ENCODE data around the gene LOC128125822.

The LOC128125822 gene

DNA sequence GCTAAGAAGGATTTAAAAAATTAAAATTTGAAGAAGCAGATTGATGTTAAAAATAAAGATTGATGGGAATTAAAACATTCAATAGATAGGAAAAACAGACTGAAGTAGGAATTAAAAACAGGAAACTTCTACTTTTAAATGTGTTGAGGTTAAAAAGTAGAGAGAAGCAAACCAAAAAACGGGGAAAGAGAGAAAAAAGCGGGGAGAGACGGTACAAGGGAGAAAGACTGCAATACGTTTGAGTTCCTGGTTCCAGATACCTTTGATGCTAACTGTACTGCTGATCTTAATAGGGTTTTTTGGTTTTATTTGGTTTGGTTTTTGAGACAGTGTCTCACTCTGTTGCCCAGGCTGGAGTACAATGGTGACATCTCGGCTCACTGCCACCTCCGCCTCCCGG is 27.0 kb downstream of the LOC128125822 start:
- TF ChIP-seq, protein P1, sequence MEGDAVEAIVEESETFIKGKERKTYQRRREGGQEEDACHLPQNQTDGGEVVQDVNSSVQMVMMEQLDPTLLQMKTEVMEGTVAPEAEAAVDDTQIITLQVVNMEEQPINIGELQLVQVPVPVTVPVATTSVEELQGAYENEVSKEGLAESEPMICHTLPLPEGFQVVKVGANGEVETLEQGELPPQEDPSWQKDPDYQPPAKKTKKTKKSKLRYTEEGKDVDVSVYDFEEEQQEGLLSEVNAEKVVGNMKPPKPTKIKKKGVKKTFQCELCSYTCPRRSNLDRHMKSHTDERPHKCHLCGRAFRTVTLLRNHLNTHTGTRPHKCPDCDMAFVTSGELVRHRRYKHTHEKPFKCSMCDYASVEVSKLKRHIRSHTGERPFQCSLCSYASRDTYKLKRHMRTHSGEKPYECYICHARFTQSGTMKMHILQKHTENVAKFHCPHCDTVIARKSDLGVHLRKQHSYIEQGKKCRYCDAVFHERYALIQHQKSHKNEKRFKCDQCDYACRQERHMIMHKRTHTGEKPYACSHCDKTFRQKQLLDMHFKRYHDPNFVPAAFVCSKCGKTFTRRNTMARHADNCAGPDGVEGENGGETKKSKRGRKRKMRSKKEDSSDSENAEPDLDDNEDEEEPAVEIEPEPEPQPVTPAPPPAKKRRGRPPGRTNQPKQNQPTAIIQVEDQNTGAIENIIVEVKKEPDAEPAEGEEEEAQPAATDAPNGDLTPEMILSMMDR (conservative IDR thresholded peaks at IDR 0.05; ENCODE audit: low read depth, low read length): no peak
- TF ChIP-seq EZH2 (IDR thresholded peaks at IDR 0.05; ENCODE audit: low read length, unreplicated experiment): no peak
- Histone ChIP-seq H3K9ac (ENCODE audit: low read length) (no peak overlapping the region), H3K27ac (ENCODE audit: low read length) (no peak overlapping the region), H3K36me3 (ENCODE audit: low read depth, low read length) (no peaks in the 10 kb centered on the region), H3K9me3 (ENCODE audit: low read length) (no peaks in the 10 kb centered on the region), H3K27me3 (ENCODE audit: low read length) (no peaks in the 10 kb centered on the region), H3F3A (ENCODE audit: low read length, unreplicated experiment) (no peaks in the 10 kb centered on the region), H4K20me1 (ENCODE audit: low read length) (no peaks in the 10 kb centered on the region), H2AFZ (ENCODE audit: low read length) (peak overlapping the region; percentile 100), H3K9me2 (replicated peaks; ENCODE audit: low read length) (no peaks in the 10 kb centered on the region), H3K4me1 (ENCODE audit: insufficient read depth, low read length) (peaks cover 6% of the 10 kb centered on the region; the same call in 1 of the 2 replicates), H3K79me2 (ENCODE audit: low read length) (no peaks in the 10 kb centered on the region), H3K4me3 (ENCODE audit: low read length) (no peak overlapping the region; the same call in 1 of the 2 replicates), H3K4me2 (ENCODE audit: low read length) (peak overlapping the region; percentile 94)
- CTCF ChIA-PET: interaction anchor here (0.5 to 2.1 kb wide), 5 partner anchors 165 to 252 kb away, joined by 3 to 23 read pairs (median 11); no protein-coding TSS in a partner anchor
- no TSS peak for BruUV-seq (replicated peaks)
- POLR2A ChIA-PET (ENCODE audit: unreplicated experiment): no interaction called here
- ATAC-seq (no peak), DNase-seq (no peak)
- intact Hi-C loops (cut with micrococcal nuclease): loop anchor here (2.0 kb wide), 2 partner anchors 166 to 204 kb away; no protein-coding TSS in a partner anchor

DNA sequence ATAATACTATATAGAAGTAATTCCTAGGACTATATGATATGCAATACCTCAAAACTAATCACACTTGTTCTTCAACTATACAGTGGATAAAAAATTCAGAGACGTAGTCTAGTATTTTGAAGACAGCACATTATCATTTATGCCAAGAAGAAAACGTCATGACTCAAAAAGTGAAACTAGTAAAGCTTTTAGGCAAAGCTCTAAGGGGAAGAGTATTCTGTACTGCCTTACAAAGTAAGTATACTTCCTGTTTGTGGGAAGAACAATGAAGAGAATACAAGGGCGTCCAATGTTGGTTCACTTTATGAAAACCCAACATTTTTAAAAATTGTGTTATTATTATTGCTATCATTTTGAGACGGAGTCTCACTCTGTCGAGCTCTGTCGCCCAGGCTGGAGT is 27.9 kb downstream of the LOC128125822 start:
- no peak overlapping the region for H3K4me3 ChIP-seq (ENCODE audit: low read length)
- H3K79me2 ChIP-seq (ENCODE audit: low read length): no peaks in the 10 kb centered on the region
- intact Hi-C loops (cut with micrococcal nuclease): no loop called here
- H4K20me1 ChIP-seq (ENCODE audit: low read length): no peaks in the 10 kb centered on the region
- H3K4me1 ChIP-seq (ENCODE audit: insufficient read depth, low read length): peaks cover 6% of the 10 kb centered on the region; the same call in 1 of the 2 replicates
- DNase-seq: no peak
- no TSS peak for BruUV-seq (replicated peaks)
- ChIA-PET CTCF (interaction anchor here (0.6 kb wide), 1 partner anchor 198 kb away, joined by 4 read pairs; no protein-coding TSS in a partner anchor), POLR2A (ENCODE audit: unreplicated experiment) (no interaction called here)
- H3K9ac ChIP-seq (ENCODE audit: low read length): no peak overlapping the region
- H3K36me3 ChIP-seq (ENCODE audit: low read depth, low read length): no peaks in the 10 kb centered on the region
- H3K9me2 ChIP-seq (replicated peaks; ENCODE audit: low read length): no peaks in the 10 kb centered on the region
- no peak for ATAC-seq
- no peak overlapping the region for H3K4me2 ChIP-seq (ENCODE audit: low read length)
- no peaks in the 10 kb centered on the region for H3F3A ChIP-seq (ENCODE audit: low read length, unreplicated experiment)
- TF ChIP-seq EZH2 (IDR thresholded peaks at IDR 0.05; ENCODE audit: low read length, unreplicated experiment) (no peak), EZH2phosphoT487 (IDR thresholded peaks at IDR 0.05; ENCODE audit: borderline replicate concordance, low read length) (no peak)
- TF ChIP-seq, protein P1 (conservative IDR thresholded peaks at IDR 0.05; ENCODE audit: low read depth, low read length): no peak
- H3K9me3 ChIP-seq (ENCODE audit: low read length): no peaks in the 10 kb centered on the region
- no peak overlapping the region for H2AFZ ChIP-seq (ENCODE audit: low read length)
- H3K27ac ChIP-seq (ENCODE audit: low read length): no peak overlapping the region
- no peaks in the 10 kb centered on the region for H3K27me3 ChIP-seq (ENCODE audit: low read length)

DNA sequence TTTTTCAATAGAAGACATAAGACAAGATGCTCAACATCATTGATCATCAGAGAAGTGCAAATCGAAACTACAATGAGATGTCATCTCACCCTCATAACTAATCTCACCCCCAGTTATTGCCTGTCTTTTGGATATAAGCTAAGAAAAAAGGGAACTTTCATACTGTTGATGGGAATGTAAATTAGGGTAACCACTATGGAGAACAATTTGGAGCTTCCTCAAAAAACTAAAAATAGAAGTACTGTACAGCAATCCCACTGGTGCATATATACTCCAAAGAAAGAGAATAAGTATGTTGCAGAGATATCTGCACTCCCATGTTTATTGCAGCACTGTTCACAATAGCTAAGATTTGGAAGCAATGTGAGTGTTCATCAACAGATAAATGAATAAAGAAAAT is 37.0 kb downstream of the LOC128125822 start:
- DNase-seq (no peak), ATAC-seq (no peak)
- Histone ChIP-seq H3K27me3 (ENCODE audit: low read length) (no peaks in the 10 kb centered on the region), H3K36me3 (ENCODE audit: low read depth, low read length) (no peaks in the 10 kb centered on the region), H3K4me1 (ENCODE audit: insufficient read depth, low read length) (no peaks in the 10 kb centered on the region), H3K4me3 (ENCODE audit: low read length) (no peak overlapping the region), H3K9ac (ENCODE audit: low read length) (no peak overlapping the region), H3K79me2 (ENCODE audit: low read length) (no peaks in the 10 kb centered on the region), H3K9me3 (ENCODE audit: low read length) (no peaks in the 10 kb centered on the region), H4K20me1 (ENCODE audit: low read length) (no peaks in the 10 kb centered on the region), H2AFZ (ENCODE audit: low read length) (no peak overlapping the region), H3F3A (ENCODE audit: low read length, unreplicated experiment) (no peaks in the 10 kb centered on the region), H3K9me2 (replicated peaks; ENCODE audit: low read length) (no peaks in the 10 kb centered on the region), H3K4me2 (ENCODE audit: low read length) (no peak overlapping the region), H3K27ac (ENCODE audit: low read length) (no peak overlapping the region)
- BruUV-seq (replicated peaks): no TSS peak
- ChIA-PET POLR2A (ENCODE audit: unreplicated experiment) (no interaction called here), CTCF (no interaction called here)
- intact Hi-C loops (cut with micrococcal nuclease): no loop called here
- TF ChIP-seq EZH2 (IDR thresholded peaks at IDR 0.05; ENCODE audit: low read length, unreplicated experiment) (no peak), EZH2phosphoT487 (IDR thresholded peaks at IDR 0.05; ENCODE audit: borderline replicate concordance, low read length) (no peak)
- TF ChIP-seq, protein P1 (conservative IDR thresholded peaks at IDR 0.05; ENCODE audit: low read depth, low read length): no peak

Measured in PC-3 (cell line).